ENCODE measurements around the gene ZNF783.
"Not testable (repeated sequence)": the region's sequence is repeated elsewhere in the genome, so short reads cannot be mapped to it uniquely, and the experiment has no call there.

The ZNF783 gene

GRCh38 chr7:149228831-149229471 lies 33.0 kb upstream of the ZNF783 start:
- Histone ChIP-seq H3K4me1 (ENCODE audit: insufficient read depth, low read length) (no peaks in the 10 kb centered on the region), H3K9ac (ENCODE audit: low read depth, low read length) (no peak overlapping the region), H3K9me3 (ENCODE audit: control insufficient read depth, insufficient read depth, low read length) (no peaks in the 10 kb centered on the region), H3K36me3 (ENCODE audit: insufficient read depth, low read length) (no peaks in the 10 kb centered on the region)

DNA sequence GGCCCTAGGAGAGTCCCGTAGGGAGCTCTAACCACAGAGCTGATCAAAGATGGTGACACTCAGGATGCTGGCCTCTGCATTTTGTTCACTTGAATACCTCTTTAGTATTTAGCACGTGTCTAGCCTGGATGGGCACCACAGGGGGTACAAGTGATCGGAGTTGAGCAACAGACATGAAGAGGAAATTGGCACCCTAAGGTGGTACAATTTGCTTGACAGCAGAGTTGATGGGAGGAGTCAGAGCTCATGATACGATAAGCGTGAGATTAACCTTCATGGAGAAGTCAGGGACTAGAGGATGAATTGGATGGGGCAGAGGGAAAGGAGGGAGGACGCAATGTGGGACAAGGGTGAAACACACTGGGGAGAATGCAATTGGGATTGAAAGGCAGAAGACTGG lies 32.5 kb upstream of the ZNF783 start:
- H3K36me3 ChIP-seq (ENCODE audit: insufficient read depth, low read length): no peaks in the 10 kb centered on the region
- H3K9me3 ChIP-seq (ENCODE audit: control insufficient read depth, insufficient read depth, low read length): no peaks in the 10 kb centered on the region
- H3K9ac ChIP-seq (ENCODE audit: low read depth, low read length): no peak overlapping the region
- no peaks in the 10 kb centered on the region for H3K4me1 ChIP-seq (ENCODE audit: insufficient read depth, low read length)

DNA sequence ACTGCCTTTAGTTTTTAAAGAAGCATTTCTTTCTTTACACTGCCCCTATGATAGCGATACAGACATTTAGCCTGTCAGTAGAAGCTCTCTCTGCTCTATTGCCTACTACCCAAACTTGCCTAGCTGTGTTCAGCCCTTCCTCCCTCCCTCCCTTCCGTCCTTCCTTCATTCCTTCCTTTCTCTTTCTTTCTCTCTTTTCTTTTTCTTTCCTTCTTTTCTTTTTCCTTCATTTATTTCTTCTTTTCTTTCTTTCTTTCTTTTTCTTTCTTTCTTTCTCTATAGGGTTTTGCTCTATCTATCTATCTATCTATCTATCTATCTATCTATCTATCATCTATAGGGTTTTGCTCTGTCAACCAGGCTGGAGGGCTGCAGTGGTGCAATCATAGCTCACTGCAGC lies 29.6 kb upstream of the ZNF783 start:
- H3K36me3 ChIP-seq (ENCODE audit: insufficient read depth, low read length): no peaks in the 10 kb centered on the region
- no peak overlapping the region for H3K9ac ChIP-seq (ENCODE audit: low read depth, low read length)
- no peaks in the 10 kb centered on the region for H3K4me1 ChIP-seq (ENCODE audit: insufficient read depth, low read length)
- H3K9me3 ChIP-seq (ENCODE audit: control insufficient read depth, insufficient read depth, low read length): no peaks in the 10 kb centered on the region

DNA sequence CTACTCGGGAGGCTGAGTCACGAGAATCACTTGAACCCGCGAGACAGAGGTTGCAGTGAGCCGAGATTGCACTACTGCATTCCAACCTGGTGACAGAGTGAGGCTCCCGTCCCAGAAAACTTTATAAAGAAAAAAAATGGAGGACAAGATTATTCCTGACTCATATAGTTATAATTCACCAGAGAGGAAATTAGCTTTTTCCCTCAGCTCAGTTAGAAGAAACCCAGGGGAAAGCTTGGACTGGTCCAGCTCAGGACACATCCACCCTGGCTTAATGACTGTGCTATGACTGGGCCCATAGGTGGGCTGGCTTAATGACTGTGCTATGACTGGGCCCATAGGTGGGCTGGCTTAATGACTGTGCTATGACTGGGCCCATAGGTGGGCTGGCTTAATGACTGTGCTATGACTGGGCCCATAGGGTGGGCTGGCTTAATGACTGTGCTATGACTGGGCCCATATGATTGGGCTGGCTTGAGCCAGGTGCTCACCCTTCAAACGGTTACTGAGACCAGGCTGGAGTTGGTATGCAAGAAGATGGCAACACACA lies 28.3 kb upstream of the ZNF783 start:
- not testable (repeated sequence) for H3K36me3 ChIP-seq (ENCODE audit: insufficient read depth, low read length); H3K9ac ChIP-seq (ENCODE audit: low read depth, low read length); H3K9me3 ChIP-seq (ENCODE audit: control insufficient read depth, insufficient read depth, low read length); H3K4me1 ChIP-seq (ENCODE audit: insufficient read depth, low read length)

GRCh38 chr7:149237502-149237901 lies 24.5 kb upstream of the ZNF783 start:
- Histone ChIP-seq H3K4me1 (ENCODE audit: insufficient read depth, low read length) (0 out of 2 replicates have a peak, but pooled peaks cover 6% of the 10 kb centered on the region), H3K9me3 (ENCODE audit: control insufficient read depth, insufficient read depth, low read length) (no peaks in the 10 kb centered on the region), H3K36me3 (ENCODE audit: insufficient read depth, low read length) (no peaks in the 10 kb centered on the region), H3K9ac (ENCODE audit: low read depth, low read length) (no peak overlapping the region)

DNA sequence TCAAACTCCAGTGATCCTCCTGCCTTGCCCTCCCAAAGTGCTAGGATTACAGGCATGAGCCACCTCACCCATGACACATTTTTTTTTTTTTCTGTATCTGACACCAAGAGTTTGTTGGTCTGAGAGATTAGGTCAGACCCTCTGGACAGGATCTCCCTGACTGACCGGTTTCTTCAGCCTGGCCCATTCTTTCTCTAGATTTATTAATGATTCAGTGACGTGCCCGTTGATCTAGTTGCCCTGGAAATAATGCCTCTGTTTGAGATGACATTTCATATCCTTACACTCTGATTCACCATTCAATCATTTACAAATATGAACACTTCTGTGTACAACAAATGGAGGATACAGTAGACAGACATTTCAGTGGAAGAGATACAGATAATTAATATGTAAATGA lies 23.9 kb upstream of the ZNF783 start:
- H3K36me3 ChIP-seq (ENCODE audit: insufficient read depth, low read length): no peaks in the 10 kb centered on the region
- 0 out of 2 replicates have a peak, but pooled peaks cover 6% of the 10 kb centered on the region for H3K4me1 ChIP-seq (ENCODE audit: insufficient read depth, low read length)
- no peak overlapping the region for H3K9ac ChIP-seq (ENCODE audit: low read depth, low read length)

DNA sequence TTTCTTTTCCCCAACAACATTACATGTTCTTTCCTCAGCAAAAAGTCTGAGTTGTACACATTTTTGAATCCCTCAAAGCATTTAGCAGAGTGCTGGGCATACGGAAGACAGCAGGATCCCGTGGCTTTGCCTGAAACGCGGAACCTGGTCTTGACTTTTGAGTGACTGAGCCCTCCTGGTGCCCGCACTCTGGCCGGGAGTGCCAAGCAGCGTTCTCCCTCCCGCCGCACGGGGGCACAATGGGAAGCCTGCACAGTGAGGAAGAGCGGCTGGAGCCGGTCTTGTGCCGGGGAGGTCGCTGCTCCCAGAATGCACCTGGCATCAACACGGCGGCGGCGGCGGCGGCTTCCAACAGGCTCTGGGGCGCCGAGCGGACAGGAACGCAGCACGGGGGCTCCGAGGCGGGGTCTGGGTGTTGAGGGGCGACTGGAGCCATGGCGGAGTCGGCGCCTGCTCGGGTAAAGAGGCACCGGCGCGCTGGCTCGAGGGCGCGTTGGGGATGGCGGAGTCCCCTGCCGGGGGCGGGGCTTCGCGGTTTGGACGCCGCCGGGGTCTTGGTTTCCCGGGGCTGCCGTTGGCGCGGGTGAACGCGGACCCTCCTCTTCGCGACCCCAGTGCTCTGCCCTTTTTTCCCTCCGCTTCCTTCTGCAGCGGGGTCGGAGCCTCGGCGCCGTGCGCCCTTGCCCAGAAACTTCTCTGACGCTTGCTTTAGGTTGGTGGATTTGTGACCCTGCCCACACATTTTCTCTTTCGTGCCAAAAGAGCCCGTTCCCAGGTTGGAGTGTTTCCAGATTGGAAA lies 22.5 kb upstream of the ZNF783 start, which contains the start of gene ZNF212:
ZNF212 (plus strand) TSS at position 307 of the 799 bp plus-strand sequence; CDS start at position 435, 128 bp downstream.
- Histone ChIP-seq H3K4me1 (ENCODE audit: insufficient read depth, low read length) (0 out of 2 replicates have a peak, but pooled peaks cover 6% of the 10 kb centered on the region), H3K36me3 (ENCODE audit: insufficient read depth, low read length) (no peaks in the 10 kb centered on the region), H3K9ac (ENCODE audit: low read depth, low read length) (peak within 1 kb of the TSS; percentile 90), H3K9me3 (ENCODE audit: control insufficient read depth, insufficient read depth, low read length) (no peaks in the 10 kb centered on the region)

More for the DNA sequence above, 23.9 kb upstream of the ZNF783 start:
- H3K9me3 ChIP-seq (ENCODE audit: control insufficient read depth, insufficient read depth, low read length): no peaks in the 10 kb centered on the region

- Histone ChIP-seq H3K9ac (ENCODE audit: low read depth, low read length) (peak overlapping the region; percentile 7; the same call in 1 of the 2 replicates), H3K36me3 (ENCODE audit: insufficient read depth, low read length) (no peaks in the 10 kb centered on the region), H3K4me1 (ENCODE audit: insufficient read depth, low read length) (0 out of 2 replicates have a peak, but pooled peaks cover 6% of the 10 kb centered on the region), H3K9me3 (ENCODE audit: control insufficient read depth, insufficient read depth, low read length) (no peaks in the 10 kb centered on the region)
Observed at GRCh38 chr7:149240637-149241036, 21.4 kb upstream of the ZNF783 start.

GRCh38 chr7:149241696-149242095 lies 20.3 kb upstream of the ZNF783 start:
- Histone ChIP-seq H3K9me3 (ENCODE audit: control insufficient read depth, insufficient read depth, low read length) (no peaks in the 10 kb centered on the region), H3K36me3 (ENCODE audit: insufficient read depth, low read length) (no peaks in the 10 kb centered on the region), H3K4me1 (ENCODE audit: insufficient read depth, low read length) (0 out of 2 replicates have a peak, but pooled peaks cover 6% of the 10 kb centered on the region), H3K9ac (ENCODE audit: low read depth, low read length) (no peak overlapping the region)

DNA sequence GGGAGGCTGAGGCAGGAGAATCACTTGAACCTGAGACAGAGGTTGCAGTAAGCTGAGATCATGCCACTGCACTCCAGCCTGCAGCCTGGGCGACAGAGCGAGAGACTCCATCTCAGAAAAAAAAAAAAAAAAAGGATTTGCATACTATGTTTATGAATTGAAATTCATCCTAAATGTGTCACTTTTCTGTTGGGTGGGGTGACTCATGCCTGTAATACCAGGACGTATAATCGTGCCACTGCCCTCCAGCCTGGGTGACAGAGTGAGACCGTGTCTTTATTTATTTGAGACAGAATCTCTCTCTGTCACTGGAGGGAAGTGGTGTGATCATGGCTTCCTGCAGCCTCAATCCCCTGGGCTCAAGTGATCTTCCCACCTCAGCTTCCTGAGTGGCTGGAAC lies 16.8 kb upstream of the ZNF783 start:
- Histone ChIP-seq H3K36me3 (ENCODE audit: insufficient read depth, low read length) (no peaks in the 10 kb centered on the region), H3K4me1 (ENCODE audit: insufficient read depth, low read length) (0 out of 2 replicates have a peak, but pooled peaks cover 6% of the 10 kb centered on the region), H3K9me3 (ENCODE audit: control insufficient read depth, insufficient read depth, low read length) (no peaks in the 10 kb centered on the region), H3K9ac (ENCODE audit: low read depth, low read length) (no peak overlapping the region)

DNA sequence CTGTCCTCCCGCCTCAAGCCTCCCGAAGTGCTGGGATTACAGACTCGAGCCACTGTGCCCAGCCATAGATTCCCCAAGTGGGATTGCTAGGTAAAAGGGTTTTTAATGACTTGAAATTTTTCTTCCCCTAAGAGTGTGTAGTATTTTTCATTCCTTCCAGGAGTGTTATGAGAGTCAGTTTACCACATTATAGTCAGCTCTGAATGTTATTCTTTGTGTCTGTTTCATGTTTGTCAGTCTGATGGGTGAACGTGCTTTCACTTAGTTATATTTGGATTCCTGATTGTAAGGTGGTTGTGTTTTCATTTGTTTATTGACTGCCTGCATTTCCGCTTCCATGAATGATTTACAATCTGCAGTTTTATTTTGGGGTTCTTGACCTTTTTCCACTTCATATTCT lies 16.3 kb upstream of the ZNF783 start:
- Histone ChIP-seq H3K4me1 (ENCODE audit: insufficient read depth, low read length) (0 out of 2 replicates have a peak, but pooled peaks cover 2% of the 10 kb centered on the region), H3K9me3 (ENCODE audit: control insufficient read depth, insufficient read depth, low read length) (no peaks in the 10 kb centered on the region), H3K36me3 (ENCODE audit: insufficient read depth, low read length) (no peaks in the 10 kb centered on the region), H3K9ac (ENCODE audit: low read depth, low read length) (no peak overlapping the region)

DNA sequence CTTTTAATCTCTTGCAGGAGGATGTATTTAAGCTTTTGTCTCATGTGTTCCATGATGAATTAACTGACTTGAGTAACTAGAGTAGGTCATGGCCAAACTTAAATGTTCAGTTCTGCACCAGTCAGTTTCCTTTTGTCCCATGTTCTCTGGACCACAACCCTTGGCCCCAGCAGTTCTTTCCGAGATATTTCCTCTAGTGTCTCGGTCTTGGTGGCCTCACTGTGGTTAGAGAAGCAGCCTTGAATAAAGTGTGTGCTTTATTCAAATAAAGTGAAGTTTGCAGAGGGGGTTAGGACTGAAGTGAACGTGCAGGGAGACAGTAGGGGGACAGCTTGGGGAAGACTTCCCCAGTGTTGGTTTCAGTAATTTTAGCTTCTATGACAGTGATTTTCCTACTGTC lies 13.2 kb upstream of the ZNF783 start:
- Histone ChIP-seq H3K9ac (ENCODE audit: low read depth, low read length) (no peak overlapping the region), H3K36me3 (ENCODE audit: insufficient read depth, low read length) (peaks cover 6% of the 10 kb centered on the region; the same call in 1 of the 2 replicates), H3K4me1 (ENCODE audit: insufficient read depth, low read length) (no peaks in the 10 kb centered on the region), H3K9me3 (ENCODE audit: control insufficient read depth, insufficient read depth, low read length) (no peaks in the 10 kb centered on the region)

DNA sequence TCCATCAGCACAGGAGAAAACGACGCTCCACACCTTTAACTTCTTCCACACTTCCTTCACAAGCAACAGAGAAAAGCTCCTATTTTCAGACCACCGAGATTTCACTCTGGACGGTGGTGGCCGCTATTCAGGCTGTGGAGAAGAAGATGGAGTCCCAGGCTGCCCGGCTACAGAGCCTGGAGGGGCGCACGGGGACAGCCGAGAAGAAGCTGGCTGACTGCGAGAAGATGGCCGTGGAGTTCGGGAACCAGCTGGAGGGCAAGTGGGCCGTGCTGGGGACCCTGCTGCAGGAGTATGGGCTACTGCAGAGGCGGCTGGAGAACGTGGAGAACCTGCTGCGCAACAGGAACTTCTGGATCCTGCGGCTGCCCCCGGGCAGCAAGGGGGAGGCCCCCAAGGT lies 11.8 kb upstream of the ZNF783 start:
- not testable (repeated sequence) for H3K9ac ChIP-seq (ENCODE audit: low read depth, low read length)

DNA sequence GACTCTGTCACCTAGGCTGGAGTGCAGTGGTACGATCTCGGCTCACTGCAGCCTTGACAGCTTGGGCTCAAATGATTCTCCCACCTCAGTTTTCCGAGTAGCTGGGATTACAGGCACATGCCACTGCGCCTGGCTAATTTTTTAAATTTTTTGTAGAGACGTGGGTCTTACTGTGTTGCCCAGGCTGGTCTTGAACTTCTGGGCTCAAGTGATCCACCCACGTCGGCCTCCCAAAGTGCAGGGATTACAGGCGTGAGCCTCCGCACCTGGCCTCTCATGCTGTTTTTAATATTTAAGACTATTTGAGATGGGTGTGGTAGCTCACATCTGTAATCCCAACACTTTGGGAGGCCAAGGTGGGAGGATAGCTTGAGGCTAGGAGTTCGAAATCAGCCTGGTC lies 10.5 kb upstream of the ZNF783 start:
- H3K36me3 ChIP-seq (ENCODE audit: insufficient read depth, low read length): peaks cover 15% of the 10 kb centered on the region
- H3K4me1 ChIP-seq (ENCODE audit: insufficient read depth, low read length); H3K9me3 ChIP-seq (ENCODE audit: control insufficient read depth, insufficient read depth, low read length); H3K9ac ChIP-seq (ENCODE audit: low read depth, low read length): not testable (repeated sequence)

More for the DNA sequence above, 11.8 kb upstream of the ZNF783 start:
- not testable (repeated sequence) for H3K4me1 ChIP-seq (ENCODE audit: insufficient read depth, low read length); H3K9me3 ChIP-seq (ENCODE audit: control insufficient read depth, insufficient read depth, low read length)
- H3K36me3 ChIP-seq (ENCODE audit: insufficient read depth, low read length): peaks cover 11% of the 10 kb centered on the region

Measured in ES-I3 (cell line).